Measurements from ENCODE around the gene MYH7.
"Not testable (repeated sequence)": the region's sequence is repeated elsewhere in the genome, so short reads cannot be mapped to it uniquely, and the experiment has no call there.

Gene MYH7

GRCh38 chr14:23406725-23407355 is 28.6 kb downstream of the MYH7 start:
- DNase-seq: no peak

- no peak for DNase-seq
Measured at GRCh38 chr14:23406244-23406643, 29.2 kb downstream of the MYH7 start.

- DNase-seq: no peak
Measured at GRCh38 chr14:23405516-23406025, 29.9 kb downstream of the MYH7 start.

GRCh38 chr14:23405096-23405495 is 30.4 kb downstream of the MYH7 start:
- no peak for DNase-seq

GRCh38 chr14:23404331-23404900 is 31.0 kb downstream of the MYH7 start:
- DNase-seq: no peak

GRCh38 chr14:23403908-23404307 is 31.6 kb downstream of the MYH7 start:
- no peak for DNase-seq

- no peak for DNase-seq
Measured at GRCh38 chr14:23403139-23403438, 32.4 kb downstream of the MYH7 start.

GRCh38 chr14:23402296-23403138 is 32.9 kb downstream of the MYH7 start:
- no peak for DNase-seq

- DNase-seq: no peak
Measured at GRCh38 chr14:23401291-23401690, 34.2 kb downstream of the MYH7 start.

GRCh38 chr14:23400496-23401149 is 34.8 kb downstream of the MYH7 start:
- not testable (repeated sequence) for DNase-seq

- DNase-seq: no peak
Measured at GRCh38 chr14:23399591-23399990, 35.9 kb downstream of the MYH7 start.

- DNase-seq: no peak
Measured at GRCh38 chr14:23399136-23399535, 36.3 kb downstream of the MYH7 start.

GRCh38 chr14:23398348-23398747 is 37.1 kb downstream of the MYH7 start:
- no peak for DNase-seq

- no peak for DNase-seq
Measured at GRCh38 chr14:23396781-23397407, 38.6 kb downstream of the MYH7 start.

- no peak for DNase-seq
Measured at GRCh38 chr14:23396126-23396525, 39.3 kb downstream of the MYH7 start.

- DNase-seq: no peak
Measured at GRCh38 chr14:23392613-23393012, 42.8 kb downstream of the MYH7 start.

- not testable (repeated sequence) for DNase-seq
Measured at GRCh38 chr14:23389871-23390270, 45.6 kb downstream of the MYH7 start.

GRCh38 chr14:23389396-23389795 is 46.1 kb downstream of the MYH7 start:
- DNase-seq: no peak

GRCh38 chr14:23388996-23389395 is 46.5 kb downstream of the MYH7 start:
- no peak for DNase-seq

- no peak for DNase-seq
Measured at GRCh38 chr14:23387916-23388882, 47.3 kb downstream of the MYH7 start.

- no peak for DNase-seq
Measured at GRCh38 chr14:23386999-23387398, 48.5 kb downstream of the MYH7 start.

- DNase-seq: not testable (repeated sequence)
Measured at GRCh38 chr14:23386266-23386657, 49.2 kb downstream of the MYH7 start.

All from right hindlimb (tissue), 1 donor.